G401.6 (cell line): ENCODE measurements around the gene P2RY2.

Experiments used
- FAIRE-seq: peaks from 2 replicates; lab custom pipeline; 2012; peaks lifted over from hg19 to GRCh38; lab: Jason Lieb, UNC

P2RY2 gene

DNA sequence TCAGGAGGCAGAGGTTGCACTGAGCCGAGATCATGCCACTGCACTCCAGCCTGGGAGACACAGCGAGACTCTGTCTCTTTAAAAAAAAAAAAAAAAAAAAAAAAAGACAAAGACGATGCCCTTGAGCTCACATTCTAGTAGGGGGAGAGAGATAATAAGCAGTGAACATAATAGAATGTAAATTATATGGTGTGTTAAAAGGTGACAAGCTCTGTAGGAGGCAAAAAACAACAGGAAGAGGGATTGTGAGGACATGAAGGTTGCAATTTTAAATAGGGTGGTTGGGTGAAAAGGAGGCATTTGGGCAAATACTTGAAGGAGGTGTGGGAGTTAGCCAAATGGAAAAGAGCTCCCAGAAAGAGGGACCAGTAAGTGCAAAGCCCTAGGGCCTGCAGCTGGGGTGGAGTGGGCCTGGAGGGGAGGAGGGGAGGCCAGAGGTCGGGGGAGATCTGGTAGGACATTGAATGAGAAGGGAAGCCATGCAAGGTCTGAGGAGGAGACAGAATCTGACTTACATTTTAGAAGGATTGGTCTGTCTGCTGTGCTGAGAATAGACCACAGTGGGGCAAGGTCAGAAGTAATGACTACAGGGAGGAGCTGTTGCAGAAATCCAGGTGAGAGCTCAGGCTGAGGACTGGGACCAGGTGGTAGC is 26.6 kb downstream of the P2RY2 start:
- FAIRE-seq: no peak

- no peak for FAIRE-seq
Observed at GRCh38 chr11:73245461-73245860, 27.4 kb downstream of the P2RY2 start.

- FAIRE-seq: no peak
Observed at GRCh38 chr11:73246303-73246702, 28.2 kb downstream of the P2RY2 start.

- no peak for FAIRE-seq
Observed at GRCh38 chr11:73248526-73249185, 30.6 kb downstream of the P2RY2 start.

- FAIRE-seq: no peak
Observed at GRCh38 chr11:73249304-73249703, 31.2 kb downstream of the P2RY2 start.

DNA sequence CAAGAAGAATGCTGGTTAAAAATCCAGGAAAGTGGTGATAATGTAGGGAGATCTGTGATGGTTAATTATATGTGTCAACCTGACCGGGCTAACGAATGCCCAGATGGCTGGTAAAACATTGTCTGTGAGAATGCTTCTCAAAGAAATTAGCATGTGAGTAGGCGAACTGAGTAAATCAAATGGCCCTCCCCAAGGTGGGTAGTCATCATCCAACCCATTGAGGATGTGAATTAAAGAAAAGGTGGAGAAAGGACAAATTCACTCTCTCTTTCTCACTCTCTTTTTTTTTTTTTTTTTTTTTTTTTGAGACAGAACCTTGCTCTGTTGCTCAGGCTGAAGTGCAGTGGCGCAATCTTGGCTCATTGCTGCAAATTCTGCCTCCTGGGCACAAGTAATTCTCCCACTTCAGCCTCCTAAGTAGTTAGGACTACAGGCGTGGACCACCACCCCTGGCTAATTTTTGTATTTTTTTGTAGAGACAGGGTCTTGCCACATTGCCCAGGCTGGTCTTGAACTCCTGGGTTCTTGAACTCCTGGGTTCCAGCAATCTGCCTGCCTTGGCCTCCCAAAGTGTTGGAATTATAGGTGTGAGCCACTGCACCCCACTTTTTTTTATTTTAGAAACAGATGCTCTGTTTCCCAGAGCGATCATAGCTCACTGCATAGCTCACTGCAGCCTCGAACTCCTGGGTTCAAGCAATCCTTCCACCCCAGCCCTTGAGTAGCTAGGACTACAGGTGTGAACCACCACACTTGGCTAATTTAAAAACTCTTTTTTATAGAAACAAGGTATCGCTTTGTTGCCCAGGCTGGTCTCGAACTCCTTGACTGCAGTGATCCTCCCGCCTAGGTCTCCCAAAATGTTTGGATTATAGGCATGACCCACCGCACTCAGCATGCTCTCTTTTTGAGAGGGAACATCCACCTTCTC is 32.0 kb downstream of the P2RY2 start:
- FAIRE-seq: no peak

GRCh38 chr11:73252577-73253191 is 34.6 kb downstream of the P2RY2 start:
- no peak for FAIRE-seq

- FAIRE-seq: no peak
Observed at GRCh38 chr11:73257342-73258103, 39.4 kb downstream of the P2RY2 start.

DNA sequence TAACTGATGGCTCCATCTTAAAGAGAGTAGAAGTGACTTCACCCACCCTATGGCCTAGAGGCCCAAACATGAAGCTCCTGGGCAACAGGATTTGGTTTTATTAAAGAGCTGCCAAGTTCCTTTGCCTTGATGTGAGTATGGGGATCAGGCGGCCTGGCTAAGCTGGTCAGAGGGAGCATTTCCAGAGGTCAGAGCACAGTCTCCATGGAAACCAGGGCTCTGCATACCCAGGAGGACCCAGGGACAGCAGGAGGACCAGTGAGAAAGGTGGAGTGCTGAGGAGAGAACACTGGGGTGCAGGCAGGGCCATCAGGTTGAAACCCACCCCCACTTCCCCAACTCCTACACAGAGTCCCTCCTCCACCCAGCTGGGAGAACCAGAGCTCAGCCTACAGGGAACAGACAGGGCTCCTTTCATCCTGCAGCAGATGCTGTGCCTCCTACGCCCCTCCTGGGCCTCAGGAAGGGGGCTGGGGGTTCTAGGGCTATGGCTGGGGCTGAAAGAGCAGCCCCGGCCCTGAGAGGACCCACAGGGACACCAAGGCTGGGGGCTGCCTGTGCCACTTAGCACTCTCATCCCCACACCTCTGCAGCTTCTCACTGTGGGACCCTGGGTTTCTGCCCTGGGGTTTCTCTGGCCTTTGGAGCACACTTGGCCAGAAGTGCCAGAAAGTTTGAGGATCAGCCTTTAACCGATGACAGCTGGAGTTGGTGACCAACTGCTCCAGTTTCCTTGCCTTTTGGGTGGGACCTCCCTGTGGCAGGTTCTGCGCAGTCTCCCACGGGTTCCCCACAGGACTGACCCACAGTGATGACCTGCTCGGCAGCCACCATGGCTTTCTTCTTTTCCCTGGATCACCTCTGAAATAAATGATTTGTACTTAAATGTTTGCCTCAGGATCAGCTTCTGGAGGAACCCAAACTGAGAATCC is 40.3 kb downstream of the P2RY2 start:
- no peak for FAIRE-seq

DNA sequence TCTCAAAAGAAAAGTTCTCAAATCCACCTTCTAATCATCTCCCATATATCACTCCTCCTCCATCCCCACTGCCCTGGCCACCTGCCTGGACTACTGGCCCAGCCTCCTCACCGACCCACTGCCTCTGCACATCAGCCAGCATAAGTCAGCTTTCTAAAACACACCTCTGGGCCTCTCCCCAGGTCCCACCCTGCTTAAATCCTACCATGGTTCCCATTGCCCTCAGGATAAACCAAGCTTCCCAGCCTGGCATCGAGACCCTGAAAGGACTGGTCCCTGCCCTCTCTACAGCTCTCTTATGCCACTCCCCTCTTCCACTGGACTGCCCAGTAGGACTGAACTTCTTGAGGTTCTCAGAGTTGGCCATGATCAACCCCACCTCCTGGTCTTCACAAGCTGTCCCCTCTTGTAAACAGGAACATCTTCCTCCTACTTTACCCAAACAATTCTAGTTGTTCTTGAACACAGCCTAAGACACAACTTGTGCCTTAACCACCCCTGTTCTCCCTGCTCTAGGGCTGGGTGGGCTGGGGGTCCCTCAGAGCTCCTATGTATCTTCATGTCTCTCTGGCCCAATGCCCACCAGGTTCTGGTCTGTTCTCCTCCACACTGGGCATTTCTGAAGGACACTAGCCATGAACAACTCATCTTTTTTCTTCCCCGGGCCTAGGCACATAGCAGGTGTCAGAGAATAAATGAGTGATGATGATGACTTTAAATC is 41.5 kb downstream of the P2RY2 start:
- no peak for FAIRE-seq

- no peak for FAIRE-seq
Observed at GRCh38 chr11:73260127-73260457, 42.0 kb downstream of the P2RY2 start.

DNA sequence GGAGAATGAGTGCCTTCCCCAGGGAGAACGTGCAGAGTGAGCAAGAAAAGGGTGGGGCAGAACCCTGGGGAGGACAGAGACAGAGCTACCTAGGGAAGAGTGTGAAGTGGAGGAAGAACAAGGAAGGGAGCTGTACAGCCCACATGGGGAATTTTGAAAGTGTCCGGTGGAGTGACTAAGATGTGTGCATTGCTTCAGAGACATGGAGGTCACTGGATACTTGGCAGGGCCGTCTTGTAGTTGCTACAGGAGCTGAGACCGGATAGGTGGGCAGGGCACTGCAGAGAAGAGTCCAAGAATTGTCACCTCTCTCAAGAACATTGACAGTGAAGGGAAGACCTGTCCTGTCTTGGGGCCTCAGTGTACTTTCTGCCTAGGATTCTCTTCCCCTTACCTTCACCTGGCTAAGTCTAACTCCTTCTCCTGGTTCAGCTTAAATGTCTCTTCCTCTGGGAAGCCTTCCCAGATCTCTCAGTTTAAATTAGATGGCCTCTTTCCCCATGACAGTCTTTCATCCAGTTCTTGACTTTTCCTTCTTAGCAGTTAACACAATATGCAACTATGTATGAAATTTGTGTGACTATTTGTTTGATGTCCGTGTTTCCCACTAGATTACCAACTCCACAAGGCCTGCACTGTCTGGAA is 44.9 kb downstream of the P2RY2 start:
- no peak for FAIRE-seq

DNA sequence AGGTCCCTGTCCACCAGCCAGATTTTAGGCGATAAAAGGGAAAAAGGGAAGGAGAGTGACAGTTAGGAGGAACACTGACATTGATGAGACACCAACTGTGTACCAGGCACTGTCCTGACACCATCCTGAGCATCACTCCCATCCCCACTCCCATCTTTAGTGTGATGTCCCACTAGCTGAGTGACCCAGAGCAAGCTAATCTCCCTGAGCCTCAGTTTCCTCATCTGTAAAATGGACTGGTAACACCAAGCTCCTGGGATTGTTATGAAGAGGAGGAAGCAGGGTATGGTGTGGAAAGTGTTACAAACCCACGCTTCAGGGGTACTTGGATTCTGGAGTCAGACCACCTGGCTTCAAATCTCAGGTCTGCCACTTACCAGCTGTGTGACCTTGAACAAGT is 45.6 kb downstream of the P2RY2 start:
- FAIRE-seq: no peak

DNA sequence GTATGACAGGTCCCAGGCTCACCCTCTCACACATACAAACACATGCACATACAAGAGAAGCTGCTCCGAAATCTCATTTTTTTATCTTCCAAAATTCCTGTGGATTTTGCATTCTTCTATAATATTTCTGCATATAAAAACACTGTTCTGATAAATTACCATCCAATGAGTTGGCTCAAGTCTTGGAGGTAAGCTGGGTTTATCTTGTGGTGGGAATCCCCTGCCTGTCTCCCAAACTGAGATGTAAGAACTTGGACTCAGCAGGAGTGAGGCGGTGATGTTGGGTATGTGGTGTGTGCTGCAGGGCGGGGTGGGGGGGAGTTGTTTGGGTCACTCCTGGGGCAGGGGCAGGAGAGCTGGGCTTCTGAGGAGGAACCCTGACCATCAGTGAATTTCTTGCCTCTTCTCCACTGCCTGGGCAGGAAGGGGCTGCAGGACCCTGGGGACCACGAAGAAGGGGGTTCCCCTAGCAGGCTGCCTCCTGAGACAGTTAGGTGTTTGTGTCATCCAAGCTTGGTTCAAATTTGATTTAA is 47.3 kb downstream of the P2RY2 start:
- no peak for FAIRE-seq

GRCh38 chr11:73265853-73266645 is 48.0 kb downstream of the P2RY2 start:
- no peak for FAIRE-seq

GRCh38 chr11:73266646-73267020 is 48.6 kb downstream of the P2RY2 start:
- FAIRE-seq: no peak

GRCh38 chr11:73267122-73267846 is 49.2 kb downstream of the P2RY2 start:
- no peak for FAIRE-seq
